Cardiac fibroblast (primary cell): Measurements from ENCODE around the gene GTF2H1.

ENCODE experiments used
- DNase-seq, 2 donors: peaks; one replicate each; pipeline versions ENCODE4 v3.0.0 to v3.0.0-alpha.2; 2010; ENCODE audit warnings: low read depth in 2 of 2
- H3K4me3 ChIP-seq, 2 donors: replicated peaks in 1 of 2; 1 replicate in 1 of 2; 2 replicates in 1 of 2; pipeline ENCODE4 v1.5.1; 2011; ENCODE audit warnings: low read depth in 2 of 2, low read length in 2 of 2, mild to moderate bottlenecking in 2 of 2, moderate library complexity in 1 of 2
- TF ChIP-seq, protein P1 (sequence below): IDR thresholded peaks from one replicate; pipeline ENCODE4 v1.5.1; 2011; ENCODE audit warnings: low read depth, mild to moderate bottlenecking, low read length, inconsistent platforms

Gene GTF2H1

GRCh38 chr11:18416459-18416858 lies 94.1 kb downstream of the GTF2H1 start:
- TF ChIP-seq, protein P1, sequence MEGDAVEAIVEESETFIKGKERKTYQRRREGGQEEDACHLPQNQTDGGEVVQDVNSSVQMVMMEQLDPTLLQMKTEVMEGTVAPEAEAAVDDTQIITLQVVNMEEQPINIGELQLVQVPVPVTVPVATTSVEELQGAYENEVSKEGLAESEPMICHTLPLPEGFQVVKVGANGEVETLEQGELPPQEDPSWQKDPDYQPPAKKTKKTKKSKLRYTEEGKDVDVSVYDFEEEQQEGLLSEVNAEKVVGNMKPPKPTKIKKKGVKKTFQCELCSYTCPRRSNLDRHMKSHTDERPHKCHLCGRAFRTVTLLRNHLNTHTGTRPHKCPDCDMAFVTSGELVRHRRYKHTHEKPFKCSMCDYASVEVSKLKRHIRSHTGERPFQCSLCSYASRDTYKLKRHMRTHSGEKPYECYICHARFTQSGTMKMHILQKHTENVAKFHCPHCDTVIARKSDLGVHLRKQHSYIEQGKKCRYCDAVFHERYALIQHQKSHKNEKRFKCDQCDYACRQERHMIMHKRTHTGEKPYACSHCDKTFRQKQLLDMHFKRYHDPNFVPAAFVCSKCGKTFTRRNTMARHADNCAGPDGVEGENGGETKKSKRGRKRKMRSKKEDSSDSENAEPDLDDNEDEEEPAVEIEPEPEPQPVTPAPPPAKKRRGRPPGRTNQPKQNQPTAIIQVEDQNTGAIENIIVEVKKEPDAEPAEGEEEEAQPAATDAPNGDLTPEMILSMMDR: no peak
- DNase-seq: no peak
- no peak overlapping the region for H3K4me3 ChIP-seq
